Measurements from ENCODE around the gene FAM83G. TPM values are rescaled to one million over a fixed set of nuclear protein-coding genes. Genes with fewer than 3 reads are reported as not detected.

FAM83G gene
- total RNA-seq, 1 donor from 2014 or later, result 12.9 TPM

DNA sequence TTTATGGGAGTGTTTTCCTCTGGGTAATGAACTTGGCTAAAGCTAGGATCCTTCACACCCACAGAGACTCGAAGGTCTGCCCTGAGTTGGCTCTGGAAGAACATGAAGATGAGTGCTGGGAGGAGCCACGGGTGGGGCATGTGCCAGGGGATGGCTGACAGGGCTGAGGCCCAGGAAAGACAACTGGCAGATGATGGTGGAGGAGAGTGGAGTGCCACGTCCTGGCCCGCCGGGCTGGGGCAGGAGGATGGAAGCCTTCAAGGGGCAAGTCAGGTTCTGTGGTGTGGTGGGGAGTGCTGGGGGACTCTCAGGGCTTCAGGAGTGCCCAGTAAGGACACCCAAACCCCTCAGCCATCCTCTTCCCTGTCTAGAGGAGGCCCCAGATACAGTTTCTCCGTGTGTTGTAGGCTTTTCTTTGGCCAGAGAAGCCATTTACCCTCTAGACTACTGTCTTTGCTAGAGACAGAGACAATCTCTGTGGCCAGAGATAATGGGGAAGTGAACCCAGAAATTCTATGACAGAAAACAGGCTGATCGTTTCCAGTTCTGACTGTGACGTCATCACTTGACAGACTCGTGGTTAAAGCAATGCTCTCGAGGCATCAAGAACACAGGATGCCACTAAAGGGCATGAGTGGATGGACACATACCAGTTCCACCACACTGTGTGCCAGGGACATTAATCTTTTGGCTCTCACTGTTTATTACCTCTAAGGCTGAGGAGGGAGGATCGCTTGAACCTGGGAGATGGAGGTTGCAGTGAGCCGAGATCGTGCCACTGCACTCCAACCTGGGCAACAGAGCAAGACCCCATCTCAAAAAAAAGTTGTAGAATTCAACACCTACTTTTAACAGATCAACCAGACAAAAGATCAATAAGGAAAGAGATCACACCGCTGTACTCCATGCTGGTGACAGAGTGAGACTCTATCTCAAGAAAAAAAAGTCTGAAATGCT, 71.2 kb downstream of the FAM83G start:
- peaks cover 10% of the 10 kb centered on the region for H3K36me3 ChIP-seq (ENCODE audit: insufficient read depth, low read length)
- no peaks in the 10 kb centered on the region for H3K27me3 ChIP-seq (ENCODE audit: insufficient read depth, low read length)
- Mint-ChIP-seq H3K27ac (ENCODE audit: unreplicated experiment) (no peak overlapping the region), H3K4me1 (ENCODE audit: low read depth, unreplicated experiment) (no peaks in the 10 kb centered on the region), H3K4me3 (ENCODE audit: unreplicated experiment) (no peak overlapping the region), H3K36me3 (ENCODE audit: low read depth, unreplicated experiment) (peaks cover 23% of the 10 kb centered on the region), H3K9me3 (ENCODE audit: unreplicated experiment) (no peaks in the 10 kb centered on the region), H3K27me3 (ENCODE audit: low read depth, unreplicated experiment) (peaks cover 2% of the 10 kb centered on the region)
- no peak overlapping the region for H3K9ac ChIP-seq (ENCODE audit: low read length)
- H2AFZ ChIP-seq (ENCODE audit: low read depth, low read length), result no peak overlapping the region
- H3K79me2 ChIP-seq (ENCODE audit: insufficient read depth, low read length), result no peaks in the 10 kb centered on the region
- H4K20me1 ChIP-seq (ENCODE audit: insufficient read depth, low read length), result no peaks in the 10 kb centered on the region
- H3K4me1 ChIP-seq (ENCODE audit: insufficient read depth, low read length), result no peaks in the 10 kb centered on the region
- DNase-seq (ENCODE audit: low read depth), result no peak
- FAIRE-seq, result no peak
- no peak overlapping the region for H3K27ac ChIP-seq (ENCODE audit: low read depth, low read length)
- no peak overlapping the region for H3K4me2 ChIP-seq (ENCODE audit: low read length)
- no peak overlapping the region for H3K4me3 ChIP-seq (ENCODE audit: insufficient read depth, low read depth, low read length)
- H3K9me3 ChIP-seq (ENCODE audit: insufficient read depth, low read depth, low read length), result no peaks in the 10 kb centered on the region
- TF ChIP-seq, protein P1, sequence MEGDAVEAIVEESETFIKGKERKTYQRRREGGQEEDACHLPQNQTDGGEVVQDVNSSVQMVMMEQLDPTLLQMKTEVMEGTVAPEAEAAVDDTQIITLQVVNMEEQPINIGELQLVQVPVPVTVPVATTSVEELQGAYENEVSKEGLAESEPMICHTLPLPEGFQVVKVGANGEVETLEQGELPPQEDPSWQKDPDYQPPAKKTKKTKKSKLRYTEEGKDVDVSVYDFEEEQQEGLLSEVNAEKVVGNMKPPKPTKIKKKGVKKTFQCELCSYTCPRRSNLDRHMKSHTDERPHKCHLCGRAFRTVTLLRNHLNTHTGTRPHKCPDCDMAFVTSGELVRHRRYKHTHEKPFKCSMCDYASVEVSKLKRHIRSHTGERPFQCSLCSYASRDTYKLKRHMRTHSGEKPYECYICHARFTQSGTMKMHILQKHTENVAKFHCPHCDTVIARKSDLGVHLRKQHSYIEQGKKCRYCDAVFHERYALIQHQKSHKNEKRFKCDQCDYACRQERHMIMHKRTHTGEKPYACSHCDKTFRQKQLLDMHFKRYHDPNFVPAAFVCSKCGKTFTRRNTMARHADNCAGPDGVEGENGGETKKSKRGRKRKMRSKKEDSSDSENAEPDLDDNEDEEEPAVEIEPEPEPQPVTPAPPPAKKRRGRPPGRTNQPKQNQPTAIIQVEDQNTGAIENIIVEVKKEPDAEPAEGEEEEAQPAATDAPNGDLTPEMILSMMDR (IDR thresholded peaks at IDR 0.05; ENCODE audit: insufficient read depth, low read depth, low read length), result no peak
- TF ChIP-seq EZH2 (IDR thresholded peaks at IDR 0.05; ENCODE audit: insufficient read depth, low read length), result no peak

DNA sequence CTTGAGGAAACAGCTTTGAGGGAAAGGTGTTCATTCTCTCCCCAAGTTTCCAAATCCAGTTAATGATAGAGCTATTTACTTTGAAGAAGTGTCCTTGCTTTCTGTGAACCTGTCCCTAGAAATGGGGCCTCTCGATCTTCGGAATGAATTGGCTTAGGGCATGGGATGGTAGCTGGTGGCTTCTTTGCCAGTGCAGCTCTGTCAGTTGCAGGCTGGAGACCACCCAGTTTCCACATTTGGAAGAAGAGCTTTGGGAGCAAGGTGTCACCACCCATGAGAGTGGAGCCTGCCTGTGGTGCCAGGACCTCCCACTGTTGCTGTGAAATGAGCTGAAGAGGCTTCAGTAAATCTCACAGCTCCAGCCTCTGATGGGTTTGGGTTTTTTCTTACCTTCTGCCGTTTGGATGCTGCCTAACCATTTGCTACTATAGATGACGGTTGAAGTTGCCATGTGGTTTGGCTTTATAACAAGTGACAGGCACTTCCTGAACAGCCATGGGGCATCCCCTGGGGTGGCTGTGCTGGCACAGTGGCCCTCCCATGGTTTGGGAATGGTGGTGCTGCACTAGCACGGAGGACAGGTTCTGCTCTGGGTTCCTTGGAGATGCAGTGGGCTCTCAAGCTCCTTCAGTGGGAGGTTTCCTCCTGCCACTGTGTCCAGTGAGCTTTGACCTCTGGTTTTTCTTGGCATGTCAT, 72.1 kb downstream of the FAM83G start:
- Histone ChIP-seq H3K9me3 (ENCODE audit: insufficient read depth, low read depth, low read length) (no peaks in the 10 kb centered on the region), H2AFZ (ENCODE audit: low read depth, low read length) (no peak overlapping the region), H3K9ac (ENCODE audit: low read length) (no peak overlapping the region), H3K4me3 (ENCODE audit: insufficient read depth, low read depth, low read length) (no peak overlapping the region), H3K4me1 (ENCODE audit: insufficient read depth, low read length) (no peaks in the 10 kb centered on the region), H3K36me3 (ENCODE audit: insufficient read depth, low read length) (peaks cover 10% of the 10 kb centered on the region), H3K27me3 (ENCODE audit: insufficient read depth, low read length) (no peaks in the 10 kb centered on the region), H3K4me2 (ENCODE audit: low read length) (no peak overlapping the region), H3K79me2 (ENCODE audit: insufficient read depth, low read length) (no peaks in the 10 kb centered on the region), H3K27ac (ENCODE audit: low read depth, low read length) (no peak overlapping the region), H4K20me1 (ENCODE audit: insufficient read depth, low read length) (no peaks in the 10 kb centered on the region)
- no peak for TF ChIP-seq EZH2 (IDR thresholded peaks at IDR 0.05; ENCODE audit: insufficient read depth, low read length)
- TF ChIP-seq, protein P1 (IDR thresholded peaks at IDR 0.05; ENCODE audit: insufficient read depth, low read depth, low read length), result no peak
- H3K4me3 Mint-ChIP-seq (ENCODE audit: unreplicated experiment), result no peak overlapping the region
- no peaks in the 10 kb centered on the region for H3K4me1 Mint-ChIP-seq (ENCODE audit: low read depth, unreplicated experiment)
- H3K36me3 Mint-ChIP-seq (ENCODE audit: low read depth, unreplicated experiment), result peaks cover 24% of the 10 kb centered on the region
- H3K27ac Mint-ChIP-seq (ENCODE audit: unreplicated experiment), result no peak overlapping the region
- FAIRE-seq (no peak), DNase-seq (ENCODE audit: low read depth) (no peak)
- H3K9me3 Mint-ChIP-seq (ENCODE audit: unreplicated experiment), result no peaks in the 10 kb centered on the region
- no peaks in the 10 kb centered on the region for H3K27me3 Mint-ChIP-seq (ENCODE audit: low read depth, unreplicated experiment)

All from astrocyte (in vitro differentiated cells and primary cell).